Ureter (tissue), 1 donor: ENCODE measurements around the gene ZDBF2. TPM values are rescaled to one million over a fixed set of nuclear protein-coding genes. Genes with fewer than 3 reads are reported as not detected.
"Not testable (repeated sequence)": the region's sequence is repeated elsewhere in the genome, so short reads cannot be mapped to it uniquely, and the experiment has no call there.

ENCODE experiments used
- DNase-seq: peaks from one replicate; pipeline ENCODE4 v3.0.0-alpha.2; 2020; ENCODE audit warnings: low spot score
- total RNA-seq: library from RNA; stranded (reverse); gene quantifications from one replicate; pipeline ENCODE4 v1.2.4, GENCODE V29; 2023
- donor health status: DM: yes; HTN: yes; CAD: no.

The ZDBF2 gene
- 13.0 TPM for total RNA-seq

GRCh38 chr2:206274434-206275311 is at the start of gene ZDBF2:
ZDBF2 (plus strand) TSS chr2:206274663; CDS start chr2:206281850, 7,187 bp downstream.
- no peak for DNase-seq

- DNase-seq: no peak
Measured at GRCh38 chr2:206225435-206226232, 48.8 kb upstream of the ZDBF2 start.

- DNase-seq: not testable (repeated sequence)
Measured at GRCh38 chr2:206228636-206229035, 45.8 kb upstream of the ZDBF2 start.

GRCh38 chr2:206229642-206230041 is 44.8 kb upstream of the ZDBF2 start:
- DNase-seq: no peak

- DNase-seq: no peak
Measured at GRCh38 chr2:206230060-206230762, 44.3 kb upstream of the ZDBF2 start.

GRCh38 chr2:206231669-206232286 is 42.7 kb upstream of the ZDBF2 start:
- no peak for DNase-seq

- DNase-seq: no peak
Measured at GRCh38 chr2:206232287-206233035, 42.0 kb upstream of the ZDBF2 start.

- no peak for DNase-seq
Measured at GRCh38 chr2:206239157-206239556, 35.3 kb upstream of the ZDBF2 start.

- no peak for DNase-seq
Measured at GRCh38 chr2:206240327-206240726, 34.1 kb upstream of the ZDBF2 start.

- no peak for DNase-seq
Measured at GRCh38 chr2:206241736-206242135, 32.7 kb upstream of the ZDBF2 start.

GRCh38 chr2:206245265-206245672 is 29.2 kb upstream of the ZDBF2 start:
- DNase-seq: no peak

GRCh38 chr2:206250041-206250897 is 24.2 kb upstream of the ZDBF2 start:
- DNase-seq: no peak

GRCh38 chr2:206253125-206253776 is 21.2 kb upstream of the ZDBF2 start:
- DNase-seq: no peak

- no peak for DNase-seq
Measured at GRCh38 chr2:206253777-206254166, 20.7 kb upstream of the ZDBF2 start.

- no peak for DNase-seq
Measured at GRCh38 chr2:206255003-206255402, 19.5 kb upstream of the ZDBF2 start.

GRCh38 chr2:206256706-206257205 is 17.7 kb upstream of the ZDBF2 start:
- DNase-seq: no peak

GRCh38 chr2:206257350-206257749 is 17.1 kb upstream of the ZDBF2 start:
- no peak for DNase-seq

- DNase-seq: no peak
Measured at GRCh38 chr2:206257861-206258260, 16.6 kb upstream of the ZDBF2 start.

- not testable (repeated sequence) for DNase-seq
Measured at GRCh38 chr2:206258615-206259014, 15.8 kb upstream of the ZDBF2 start.
